HG02970 (cell line): ENCODE measurements around the gene CCT3.
"Not testable (repeated sequence)": the region's sequence is repeated elsewhere in the genome, so short reads cannot be mapped to it uniquely, and the experiment has no call there.

Experiments used
- ATAC-seq: cut with Tn5 transposase; IDR thresholded peaks from one replicate; pipeline ENCODE4 v1.9.1; 2021; ENCODE audit warnings: mild to moderate bottlenecking, moderate library complexity, moderate number of reproducible peaks; ENCODE audit not compliant: unreplicated experiment, low FRiP score

Gene CCT3

GRCh38 chr1:156368889-156369684 is 31.0 kb upstream of the CCT3 start, which contains the start of gene RHBG:
RHBG (plus strand) TSS chr1:156369211; CDS start chr1:156369250, 39 bp downstream.
- ATAC-seq = no peak

- no peak for ATAC-seq
Observed at GRCh38 chr1:156368157-156368658, 30.1 kb upstream of the CCT3 start.

DNA sequence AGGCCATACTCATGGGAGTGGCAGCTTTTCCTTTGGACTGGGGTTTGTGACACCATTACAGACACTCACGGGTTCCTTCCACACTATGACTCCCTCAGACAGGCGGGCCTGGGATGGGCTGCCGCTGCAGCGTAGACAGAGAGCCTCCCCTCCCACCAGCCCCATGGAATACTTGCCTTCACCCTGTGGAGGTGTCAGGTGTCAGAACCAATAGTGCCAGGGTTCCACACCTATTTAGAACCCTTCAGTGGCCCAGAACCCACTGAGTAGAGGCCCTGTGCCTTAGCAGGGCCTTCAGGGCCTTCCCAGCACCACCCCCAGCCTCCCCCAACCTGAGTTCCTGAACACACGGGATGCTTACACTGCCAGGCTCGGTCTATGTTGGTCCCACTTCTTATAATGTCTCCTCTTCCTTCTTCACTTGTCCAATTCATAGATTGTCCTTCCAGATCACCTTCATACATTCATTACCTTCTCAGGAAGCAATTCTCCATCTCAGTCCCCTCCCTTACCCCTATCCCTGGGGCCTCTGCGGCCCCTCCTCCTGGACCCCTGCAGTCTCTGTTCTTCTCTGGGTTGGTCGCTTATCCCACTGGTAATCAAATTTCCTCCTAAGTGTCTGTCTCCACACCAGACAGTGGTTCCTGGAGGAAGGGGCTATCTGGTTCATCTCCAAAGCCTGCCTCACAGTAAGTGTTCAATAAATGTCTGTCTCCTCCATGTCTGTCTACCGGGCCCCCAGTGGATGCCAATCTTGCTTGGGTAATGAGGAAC is 29.5 kb upstream of the CCT3 start:
- ATAC-seq = no peak

DNA sequence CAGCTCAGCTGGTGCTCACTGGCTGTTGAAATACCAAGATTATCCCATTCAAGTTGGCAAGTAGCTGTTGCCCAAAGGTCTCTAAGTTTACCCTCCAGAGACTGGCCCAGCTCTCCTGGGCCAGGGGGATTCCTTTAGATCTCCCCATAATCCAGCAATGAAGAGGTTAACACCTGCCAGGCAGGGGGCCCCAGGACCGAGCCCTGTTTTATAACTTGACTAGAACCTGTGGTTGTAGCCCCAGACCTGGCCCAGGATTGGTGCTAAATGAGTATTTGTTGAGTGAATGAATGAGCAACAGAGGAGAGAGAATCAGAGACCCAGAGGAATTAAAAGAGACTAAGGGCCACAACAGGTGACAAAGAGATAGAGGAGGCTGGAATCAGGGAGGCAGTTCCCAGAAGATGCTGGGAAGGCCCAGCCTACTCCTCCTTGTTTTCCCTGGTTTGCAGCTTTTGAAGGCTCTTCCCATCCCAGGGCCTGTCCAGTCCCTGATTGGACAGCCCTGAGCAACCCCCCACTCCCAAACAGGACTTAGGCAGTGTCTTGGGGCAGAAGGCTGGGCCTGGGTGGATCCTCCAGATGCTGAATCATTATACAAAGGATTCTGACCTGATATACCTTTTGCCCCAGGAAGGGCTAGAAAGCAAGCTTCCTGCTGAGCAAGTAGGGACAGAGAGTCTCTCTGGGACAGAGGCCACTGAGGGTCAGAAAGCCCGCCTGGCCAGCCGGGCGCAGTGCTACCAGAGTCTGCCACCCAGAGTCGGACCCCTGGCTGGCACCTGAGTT is 28.5 kb upstream of the CCT3 start:
- ATAC-seq = no peak

GRCh38 chr1:156365754-156366153 is 27.7 kb upstream of the CCT3 start:
- ATAC-seq = no peak

DNA sequence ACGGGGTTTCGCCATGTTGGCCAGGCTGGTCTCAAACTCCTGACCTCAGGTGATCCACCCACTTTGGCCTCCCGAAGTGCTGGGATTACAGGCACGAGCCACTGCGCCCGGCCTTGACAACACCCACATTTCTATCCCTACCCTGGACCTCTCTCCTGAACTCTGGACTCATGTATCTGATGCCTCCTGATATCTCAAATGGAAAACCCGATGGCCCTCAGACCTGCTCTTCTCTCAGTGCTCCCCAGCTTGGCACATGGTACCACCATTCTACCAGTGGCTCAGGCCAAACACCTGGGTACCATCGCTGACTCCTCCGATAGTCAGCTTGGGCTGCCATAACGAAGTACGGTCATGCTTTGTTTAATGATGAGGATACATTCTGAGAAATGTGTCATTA is 22.4 kb upstream of the CCT3 start:
- no peak for ATAC-seq

DNA sequence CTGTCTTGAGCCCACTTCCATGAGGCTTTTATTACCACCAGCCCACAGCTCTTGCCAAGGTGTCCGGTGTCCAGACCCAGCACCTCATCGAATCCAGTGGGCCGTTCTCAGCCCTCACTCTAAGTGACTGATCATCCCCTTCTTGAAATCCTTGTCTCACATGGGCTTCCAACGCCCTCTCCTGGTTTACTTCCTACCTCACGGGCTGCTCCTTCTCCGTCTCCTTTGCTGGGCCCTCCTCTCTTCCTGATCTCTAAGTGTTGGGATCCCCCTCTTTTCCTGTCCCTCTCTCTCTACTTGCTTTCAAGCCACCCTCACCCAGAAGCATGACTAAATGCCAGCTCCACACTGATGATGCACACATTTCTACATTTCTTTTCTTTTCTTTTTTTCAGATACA is 21.9 kb upstream of the CCT3 start:
- ATAC-seq = no peak

DNA sequence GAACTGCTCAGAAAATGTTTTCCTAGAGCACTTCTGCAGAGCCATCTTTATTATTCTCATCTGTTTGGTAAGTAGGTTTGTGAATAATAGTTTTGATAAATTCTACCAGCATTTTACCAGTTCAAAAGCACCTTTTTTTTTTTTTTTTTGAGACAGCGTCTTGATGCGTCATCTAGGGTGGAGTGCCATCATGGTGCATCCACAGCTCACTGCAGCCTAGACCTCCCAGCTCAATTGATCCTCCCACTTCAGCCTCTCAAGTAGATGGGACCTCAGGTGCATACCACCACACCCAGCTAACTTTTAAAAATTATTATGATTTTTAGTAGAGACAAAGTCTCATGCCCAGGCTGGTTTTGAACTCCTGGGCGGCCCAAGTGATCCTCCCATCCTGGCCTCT is 21.2 kb upstream of the CCT3 start:
- ATAC-seq = no peak

- no peak for ATAC-seq
Observed at GRCh38 chr1:156358641-156359040, 20.5 kb upstream of the CCT3 start.

DNA sequence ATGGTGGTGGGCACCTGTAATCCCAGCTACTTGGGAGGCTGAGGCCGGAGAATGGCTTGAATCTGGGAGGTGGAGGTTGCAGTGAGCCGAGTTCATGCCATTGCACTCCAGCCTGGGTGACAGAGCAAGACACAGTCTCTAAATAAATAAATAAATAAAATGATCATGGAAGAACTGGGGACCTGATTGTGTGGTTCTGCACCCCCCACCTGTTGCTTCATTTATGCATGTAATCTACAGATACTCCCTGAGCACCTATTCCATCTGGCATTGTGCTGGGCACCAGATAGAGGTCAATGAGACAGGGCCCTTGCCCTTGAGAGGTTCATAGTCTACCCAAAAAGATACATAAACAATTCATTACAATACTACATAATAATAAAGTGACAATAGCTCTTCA is 19.9 kb upstream of the CCT3 start:
- ATAC-seq = no peak

GRCh38 chr1:156356875-156357534 is 18.9 kb upstream of the CCT3 start:
- no peak for ATAC-seq

DNA sequence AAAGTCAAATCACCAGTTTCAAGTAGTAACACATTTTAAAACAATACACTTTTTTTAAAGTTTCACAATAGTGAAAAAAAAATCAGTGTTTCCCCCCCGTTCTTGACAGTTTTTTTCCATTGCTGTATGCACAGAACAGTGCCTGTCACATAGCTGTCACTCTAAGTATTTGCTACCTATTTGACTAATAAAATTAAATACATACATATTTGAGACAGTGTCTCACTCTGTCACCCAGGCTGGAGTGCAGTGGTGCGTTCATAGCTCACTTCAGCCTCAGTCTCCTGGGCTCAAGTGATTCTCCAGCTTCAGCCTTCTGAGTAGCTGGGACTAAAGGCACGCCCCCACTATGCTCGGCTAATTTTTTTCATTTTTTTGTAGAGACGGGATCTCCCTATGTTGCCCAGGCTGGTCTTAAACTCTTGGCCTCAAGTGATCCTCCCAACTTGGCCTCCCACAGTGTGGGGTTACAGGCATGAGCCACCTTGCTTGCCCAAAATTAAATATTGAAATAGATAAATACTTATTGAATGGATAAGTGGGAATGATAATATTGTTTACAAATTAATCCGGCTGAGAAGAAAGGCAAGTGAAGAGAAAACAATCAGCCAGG is 18.3 kb upstream of the CCT3 start:
- no peak for ATAC-seq

- ATAC-seq = not testable (repeated sequence)
Observed at GRCh38 chr1:156352481-156352880, 14.4 kb upstream of the CCT3 start.

DNA sequence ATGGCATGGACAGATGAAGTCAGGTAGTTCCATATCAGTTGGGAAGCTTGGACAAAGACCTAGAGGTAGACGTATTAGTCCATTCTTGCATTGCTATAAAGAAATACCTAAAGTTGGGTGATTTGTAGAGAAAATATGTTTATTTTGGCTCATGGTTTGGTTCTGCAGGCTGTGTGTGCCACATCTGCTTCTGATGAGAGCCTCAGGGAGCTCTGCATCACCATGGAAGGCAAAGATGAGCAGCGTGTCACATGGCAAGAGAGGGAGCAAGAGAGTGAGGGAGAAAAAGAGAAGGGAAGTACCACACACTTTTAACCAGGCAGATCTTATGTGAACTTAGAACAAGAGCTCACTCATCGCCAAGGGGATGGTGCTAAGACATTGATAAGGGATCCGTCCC is 9.2 kb upstream of the CCT3 start:
- ATAC-seq = no peak

DNA sequence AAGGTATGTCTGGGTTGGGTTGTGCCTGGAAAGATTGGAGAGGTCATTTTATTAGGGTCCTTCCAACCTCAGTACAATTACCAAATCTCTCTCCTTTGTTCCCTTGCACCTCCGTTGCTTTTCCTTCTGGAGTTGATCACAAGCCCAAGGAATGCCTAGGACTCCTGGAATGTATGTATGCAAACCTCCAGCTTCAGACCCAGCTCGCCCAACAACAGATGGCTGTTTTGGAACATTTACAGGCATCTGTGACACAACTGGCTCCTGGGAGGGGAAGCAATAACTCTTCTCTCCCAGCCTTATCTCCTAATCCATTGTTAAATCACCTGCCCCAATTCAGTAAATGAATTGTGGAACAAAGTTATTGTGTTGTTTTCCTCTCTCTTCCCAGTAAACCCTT is 8.5 kb upstream of the CCT3 start:
- no peak for ATAC-seq

DNA sequence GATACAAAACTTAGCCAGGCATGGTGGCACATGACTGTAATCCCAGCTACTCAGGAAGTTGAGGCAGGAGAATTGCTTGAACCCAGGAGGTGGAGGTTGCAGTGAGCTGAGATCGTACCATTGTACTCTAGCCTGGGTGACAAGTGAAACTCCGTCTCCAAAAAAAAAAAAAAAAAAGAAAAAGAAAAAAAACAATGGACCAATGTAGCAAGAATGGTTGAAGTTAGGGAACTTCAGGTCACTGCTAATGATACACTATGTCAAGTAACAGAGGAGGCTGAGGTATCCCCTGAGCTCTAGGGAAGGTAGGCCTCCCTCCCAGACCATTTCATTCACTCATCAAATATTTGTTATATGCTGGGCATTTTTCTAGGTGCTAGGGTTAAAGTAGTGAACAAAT is 7.9 kb upstream of the CCT3 start:
- ATAC-seq = not testable (repeated sequence)

DNA sequence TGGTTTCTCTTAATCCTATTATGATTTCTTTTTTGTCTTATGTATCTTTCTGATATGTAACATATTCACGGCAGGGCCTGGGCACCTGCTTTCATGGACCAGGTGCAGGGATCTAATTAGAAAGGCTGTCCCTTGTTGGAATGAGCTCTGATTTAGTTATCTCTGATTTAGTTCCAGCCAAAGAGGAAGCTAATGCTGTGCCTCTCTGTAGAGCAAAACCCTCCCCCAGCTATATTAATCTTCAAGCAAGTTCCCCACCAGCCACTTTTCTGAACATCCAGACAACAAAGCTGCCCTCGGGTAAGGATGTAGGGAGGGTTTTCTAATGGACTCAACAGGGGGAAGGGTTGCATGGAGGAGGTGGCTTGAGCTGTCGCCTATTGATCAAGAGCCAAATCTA is 6.3 kb upstream of the CCT3 start:
- no peak for ATAC-seq

DNA sequence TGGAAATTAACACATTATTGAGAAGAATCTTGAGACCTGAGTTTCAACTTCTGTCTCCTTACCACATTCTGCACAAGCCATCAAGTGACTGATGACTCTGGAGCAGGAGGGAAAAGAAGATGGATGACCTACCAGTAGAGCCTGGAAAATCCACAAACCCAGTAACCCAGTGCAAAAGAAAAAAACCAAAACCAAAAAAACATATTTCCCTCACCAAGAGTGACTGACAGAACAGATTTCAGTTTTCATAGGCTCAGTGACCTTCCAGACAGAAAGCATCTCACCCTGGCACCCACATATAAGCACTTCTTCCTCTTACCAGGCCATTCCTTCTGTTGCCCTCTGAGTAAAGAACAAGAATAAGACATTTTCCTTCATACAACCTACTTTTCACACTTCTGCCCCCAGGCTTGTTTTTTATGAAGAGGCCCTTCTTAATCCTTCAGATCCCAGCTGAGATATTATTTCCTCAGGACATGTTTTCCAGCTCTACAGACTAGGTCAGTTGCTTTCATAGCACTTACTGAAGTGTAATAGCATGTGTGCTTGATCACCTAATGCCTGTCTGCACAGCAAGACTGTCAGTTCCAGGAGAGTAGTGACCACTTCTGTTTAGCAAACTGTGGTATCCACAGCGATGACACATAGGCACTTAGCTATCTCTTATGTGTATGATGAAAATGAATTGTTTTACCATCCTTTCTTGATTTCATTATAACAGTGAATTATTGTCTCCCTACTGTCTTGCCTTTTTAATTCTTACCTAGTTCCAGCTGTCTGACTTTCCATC is 4.3 kb upstream of the CCT3 start:
- no peak for ATAC-seq

DNA sequence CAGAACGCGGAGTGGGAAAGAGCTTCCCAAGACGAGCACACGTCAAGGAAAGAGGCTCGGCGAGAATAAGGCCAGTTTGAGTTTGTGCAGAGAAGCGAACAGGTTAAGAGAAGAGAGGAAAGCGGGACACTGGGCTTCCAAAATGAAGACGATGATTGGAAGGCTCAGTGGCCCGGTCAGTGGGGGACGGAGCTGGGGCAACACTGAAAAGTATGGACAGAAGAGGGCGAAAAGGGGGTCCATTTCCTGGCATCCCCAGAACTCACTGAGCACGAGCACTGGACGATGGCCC is 258 bp downstream of the CCT3 start:
- peak; percentile 2 for ATAC-seq
